B cell (primary cell): ENCODE measurements around the gene SEC63. TPM values are rescaled to one million over a fixed set of nuclear protein-coding genes. Genes with fewer than 3 reads are reported as not detected.

Source experiments
- ATAC-seq: fragments of 200-7000 bp; cut with Tn5 transposase; one replicate; pipeline ENCODE4 v1.10.0; 2021; ENCODE audit warnings: low read depth, mild to moderate bottlenecking, moderate number of reproducible peaks, moderate library complexity
- CTCF ChIA-PET: fragments of 350-600 bp; sonication (Branson Sonifier 250); formaldehyde crosslinking; loops from one replicate; lab custom pipeline; 2021; ENCODE audit warnings: antibody characterized with exemption, inconsistent platforms; lab: Charles Lee
- POLR2A ChIA-PET: fragments of 350-600 bp; sonication (Branson Sonifier 250); formaldehyde crosslinking; loops from one replicate; lab custom pipeline; 2021; ENCODE audit warnings: antibody characterized with exemption; lab: Charles Lee
- DNase-seq: peaks from one replicate; pipeline ENCODE4 v3.0.0; 2013
- H2AFZ ChIP-seq: 2 replicates; pipeline ENCODE4 v1.6.1; 2012; ENCODE audit warnings: mild to moderate bottlenecking, low read depth, low read length; ENCODE audit not compliant: insufficient read depth, poor library complexity, severe bottlenecking
- H3K27ac ChIP-seq, 2 donors: 1 replicate in 1 of 2; 2 replicates in 1 of 2; pipeline ENCODE4 v1.5.1; 2012 to 2013; ENCODE audit warnings: low read length in 2 of 2, mild to moderate bottlenecking in 2 of 2, moderate library complexity in 1 of 2
- H3K27me3 ChIP-seq, 4 experiments: fragments of 200-600 bp in 1 of 4; sonication (generic) in 1 of 4; replicated peaks in 1 of 4; 1 replicate in 2 of 4; 2 replicates in 2 of 4; pipeline versions ENCODE4 v1.6.1 to v1.7.0; 2013 to 2016; ENCODE audit warnings: low read length in 3 of 4, mild to moderate bottlenecking in 2 of 4, mixed read lengths in 1 of 4, moderate library complexity in 1 of 4; ENCODE audit not compliant: insufficient read depth in 4 of 4, control insufficient read depth in 3 of 4; ENCODE audit errors: control extremely low read depth in 1 of 4
- H3K36me3 ChIP-seq, 2 experiments: replicated peaks in 1 of 2; 1 replicate in 1 of 2; 2 replicates in 1 of 2; pipeline versions ENCODE4 v1.6.1 to v1.7.1; 2013; ENCODE audit warnings: low read length in 1 of 2; ENCODE audit not compliant: insufficient read depth in 2 of 2, control insufficient read depth in 1 of 2; ENCODE audit errors: control extremely low read depth in 1 of 2, extremely low read depth in 1 of 2
- H3K4me1 ChIP-seq, 2 donors: fragments of 200-600 bp in 1 of 2; sonication (generic) in 1 of 2; 1 replicate in 1 of 2; 2 replicates in 1 of 2; pipeline versions ENCODE4 v1.5.1 to v1.6.1; 2013 to 2017; ENCODE audit warnings: low read length in 2 of 2; ENCODE audit not compliant: control insufficient read depth in 2 of 2, insufficient read depth in 2 of 2
- H3K4me2 ChIP-seq: replicated peaks from 2 replicates; pipeline ENCODE3; 2012; ENCODE audit warnings: mild to moderate bottlenecking, low read depth, low read length; ENCODE audit not compliant: poor library complexity, severe bottlenecking
- H3K4me3 ChIP-seq, 5 experiments: fragments of 200-600 bp in 1 of 5; sonication (generic) in 1 of 5; 1 replicate in 3 of 5; 2 replicates in 2 of 5; pipeline versions ENCODE4 v1.5.1 to v1.7.0; 2011 to 2016; ENCODE audit warnings: low read length in 4 of 5, mild to moderate bottlenecking in 4 of 5, low read depth in 2 of 5, control low read depth in 1 of 5, moderate library complexity in 1 of 5; ENCODE audit not compliant: insufficient read depth in 1 of 5; ENCODE audit errors: control extremely low read depth in 1 of 5, extremely low read depth in 1 of 5
- H3K79me2 ChIP-seq: fragments of 200-600 bp; sonication (generic); one replicate; pipeline ENCODE4 v1.6.0; 2016; ENCODE audit warnings: low read length; ENCODE audit not compliant: control insufficient read depth, insufficient read depth
- H3K9ac ChIP-seq: fragments of 200-600 bp; sonication (generic); 2 replicates; pipeline ENCODE4 v1.6.1; 2017; ENCODE audit warnings: mild to moderate bottlenecking, low read length, moderate library complexity
- H3K9me3 ChIP-seq, 3 donors: one replicate each; pipeline versions ENCODE4 v1.6.1 to v1.7.1; 2013; ENCODE audit warnings: low read length in 2 of 3; ENCODE audit not compliant: control insufficient read depth in 2 of 3, insufficient read depth in 1 of 3; ENCODE audit errors: control extremely low read depth in 1 of 3
- H4K20me1 ChIP-seq: 2 replicates; pipeline ENCODE4 v1.6.0; 2012; ENCODE audit warnings: mild to moderate bottlenecking, low read length; ENCODE audit not compliant: insufficient read depth, control insufficient read depth, poor library complexity, severe bottlenecking
- H3K27ac Mint-ChIP-seq: one replicate; pipeline ENCODE4 v1.8.0; 2021; ENCODE audit warnings: mixed read lengths
- H3K27me3 Mint-ChIP-seq: one replicate; pipeline ENCODE4 v1.8.0; 2021; ENCODE audit warnings: mixed read lengths
- H3K4me1 Mint-ChIP-seq: one replicate; pipeline ENCODE4 v1.8.0; 2021; ENCODE audit warnings: mixed read lengths
- H3K4me3 Mint-ChIP-seq: one replicate; pipeline ENCODE4 v1.8.0; 2021; ENCODE audit warnings: mixed read lengths
- H3K9me3 Mint-ChIP-seq: one replicate; pipeline ENCODE4 v1.8.0; 2022; ENCODE audit warnings: mixed read lengths; ENCODE audit not compliant: insufficient read depth
- EZH2 ChIP-seq: IDR thresholded peaks from 2 replicates; pipeline ENCODE4 v1.6.1; 2012; ENCODE audit warnings: borderline replicate concordance, low read depth, mild to moderate bottlenecking, moderate library complexity, low read length; ENCODE audit not compliant: insufficient read depth, poor library complexity, severe bottlenecking
- WGBS: methylation state at CpG from one replicate; pipeline ENCODE4 v1.1.5; 2013; ENCODE audit warnings: missing lambda C conversion rate; ENCODE audit not compliant: insufficient coverage; 5-methylcytosine and 5-hydroxymethylcytosine counted together
- intact Hi-C: fragments of 100-400 bp; cut with micrococcal nuclease; formaldehyde crosslinking; loops from one replicate; pipeline ENCODE4 v1.10.0; 2022
- polyA plus RNA-seq: library from polyadenylated mRNA; depleted of rRNA; stranded (reverse); fragments of >200 nt; gene quantifications from 2 replicates; pipeline ENCODE4 v1.2.3, GENCODE V29; 2012
- total RNA-seq, 2 donors: library from RNA; stranded (reverse); fragments of 120-200 nt in 1 of 2; gene quantifications; 1 replicate in 1 of 2; 2 replicates in 1 of 2; pipeline versions ENCODE4 v1.2.3 to v1.2.4, GENCODE V29; 2013 to 2022
- TF ChIP-seq, protein P1 (sequence below): fragments of 200-600 bp; IDR thresholded peaks from one replicate; pipeline ENCODE4 v1.8.0; 2022; ENCODE audit warnings: antibody characterized with exemption, mild to moderate bottlenecking

SEC63 gene
- total and polyA plus RNA-seq, 2 donors (not counting 1 experiment from before 2014, with no cell fraction given): 12.5 to 79.5 TPM

DNA sequence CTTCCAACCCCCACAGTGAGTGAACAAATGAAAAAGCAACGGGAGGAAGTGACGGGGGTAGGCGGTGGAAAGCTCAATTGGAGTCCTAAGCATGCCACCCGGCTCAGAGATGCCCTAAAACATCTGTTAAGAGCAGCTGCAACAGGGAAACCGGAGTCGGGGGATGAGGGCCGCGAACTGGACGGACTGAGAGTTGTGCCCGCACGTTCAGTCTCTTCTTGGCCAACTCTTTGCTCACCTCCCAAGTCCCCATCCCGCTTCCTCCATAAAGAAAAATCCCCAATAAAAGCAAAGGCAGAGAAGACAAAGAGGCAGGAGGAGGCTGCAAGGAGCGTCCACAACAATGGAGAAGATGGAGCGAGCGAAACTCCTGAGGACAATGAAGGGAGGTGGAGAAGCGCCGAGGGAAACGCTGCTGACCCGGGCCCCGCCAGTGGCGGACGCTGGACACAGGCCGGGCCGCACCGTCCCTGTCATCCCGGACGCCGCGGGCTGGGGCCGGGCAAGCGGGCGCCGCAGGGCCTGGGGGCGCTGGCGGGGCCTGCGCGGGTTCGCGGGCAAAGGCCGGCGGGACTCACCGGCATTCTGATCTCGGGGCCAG is 600 bp downstream of the SEC63 start:
- TF ChIP-seq, protein P1, sequence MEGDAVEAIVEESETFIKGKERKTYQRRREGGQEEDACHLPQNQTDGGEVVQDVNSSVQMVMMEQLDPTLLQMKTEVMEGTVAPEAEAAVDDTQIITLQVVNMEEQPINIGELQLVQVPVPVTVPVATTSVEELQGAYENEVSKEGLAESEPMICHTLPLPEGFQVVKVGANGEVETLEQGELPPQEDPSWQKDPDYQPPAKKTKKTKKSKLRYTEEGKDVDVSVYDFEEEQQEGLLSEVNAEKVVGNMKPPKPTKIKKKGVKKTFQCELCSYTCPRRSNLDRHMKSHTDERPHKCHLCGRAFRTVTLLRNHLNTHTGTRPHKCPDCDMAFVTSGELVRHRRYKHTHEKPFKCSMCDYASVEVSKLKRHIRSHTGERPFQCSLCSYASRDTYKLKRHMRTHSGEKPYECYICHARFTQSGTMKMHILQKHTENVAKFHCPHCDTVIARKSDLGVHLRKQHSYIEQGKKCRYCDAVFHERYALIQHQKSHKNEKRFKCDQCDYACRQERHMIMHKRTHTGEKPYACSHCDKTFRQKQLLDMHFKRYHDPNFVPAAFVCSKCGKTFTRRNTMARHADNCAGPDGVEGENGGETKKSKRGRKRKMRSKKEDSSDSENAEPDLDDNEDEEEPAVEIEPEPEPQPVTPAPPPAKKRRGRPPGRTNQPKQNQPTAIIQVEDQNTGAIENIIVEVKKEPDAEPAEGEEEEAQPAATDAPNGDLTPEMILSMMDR: no peak
- TF ChIP-seq EZH2: no peak
- under 1% methylated on average over 39 of the region's 43 CpGs for WGBS
- Histone ChIP-seq H3K4me2 (peak overlapping the region; percentile 98), H2AFZ (peak overlapping the region; percentile 82), H3K9me3 (no peaks in the 10 kb centered on the region), H4K20me1 (peaks cover 31% of the 10 kb centered on the region), H3K4me3 (peak overlapping the region; percentile 71 to 96 (median 77)), H3K4me1 (peaks cover 12 to 28% of the 10 kb centered on the region in 2 donors), H3K27me3 (no peaks in the 10 kb centered on the region), H3K79me2 (peaks cover 48% of the 10 kb centered on the region), H3K36me3 (peaks cover 0 to 4% of the 10 kb centered on the region in 2 experiments), H3K9ac (peak overlapping the region; percentile 75), H3K27ac (peak overlapping the region; percentile 60 to 73)
- peaks cover 30% of the 10 kb centered on the region for H3K4me1 Mint-ChIP-seq
- peak overlapping the region; percentile 80 for H3K27ac Mint-ChIP-seq
- ATAC-seq (peak; percentile 9), DNase-seq (peak; percentile 73)
- H3K9me3 Mint-ChIP-seq: no peaks in the 10 kb centered on the region
- intact Hi-C loops: loop anchor here (1.0 to 10.0 kb wide), 5 partner anchors 60 to 1630 kb away; partner anchors contain the start of genes ATG5, CEP57L1, PDSS2 and SESN1
- H3K27me3 Mint-ChIP-seq: no peaks in the 10 kb centered on the region
- ChIA-PET POLR2A (no interaction called here), CTCF (interaction anchor here (1.0 to 1.6 kb wide), 4 partner anchors 9 to 109 kb away, joined by 3 to 6 read pairs (median 4); no protein-coding TSS in a partner anchor)
- peak overlapping the region; percentile 94 for H3K4me3 Mint-ChIP-seq
